DMS153 treated with DMSO at 0.1 percent for 48 hours (cell line): ENCODE results near the gene PPM1H.
"Not testable (repeated sequence)": the region's sequence is repeated elsewhere in the genome, so short reads cannot be mapped to it uniquely, and the experiment has no call there.

Experiments
- DNase-seq: peaks from one replicate; lab custom pipeline; 2025; ENCODE audit not compliant: unreplicated experiment; lab: John Stamatoyannopoulos, UW

PPM1H gene

GRCh38 chr12:62693376-62694050 is 241.4 kb downstream of the PPM1H start:
- DNase-seq = no peak

- no peak for DNase-seq
Observed at GRCh38 chr12:62692884-62693283, 242.1 kb downstream of the PPM1H start.

- DNase-seq = no peak
Observed at GRCh38 chr12:62691309-62691708, 243.6 kb downstream of the PPM1H start.

GRCh38 chr12:62689042-62689839 is 245.7 kb downstream of the PPM1H start:
- DNase-seq = no peak

- no peak for DNase-seq
Observed at GRCh38 chr12:62686938-62687337, 248.0 kb downstream of the PPM1H start.

- no peak for DNase-seq
Observed at GRCh38 chr12:62684570-62685295, 250.2 kb downstream of the PPM1H start.

GRCh38 chr12:62683776-62684569 is 251.0 kb downstream of the PPM1H start:
- no peak for DNase-seq

GRCh38 chr12:62681306-62681705 is 253.6 kb downstream of the PPM1H start:
- no peak for DNase-seq

- DNase-seq = no peak
Observed at GRCh38 chr12:62679608-62680007, 255.3 kb downstream of the PPM1H start.

- DNase-seq = no peak
Observed at GRCh38 chr12:62677355-62677754, 257.6 kb downstream of the PPM1H start.

GRCh38 chr12:62676521-62677307 is 258.2 kb downstream of the PPM1H start:
- no peak for DNase-seq

- no peak for DNase-seq
Observed at GRCh38 chr12:62673028-62673815, 261.7 kb downstream of the PPM1H start.

- DNase-seq = no peak
Observed at GRCh38 chr12:62670986-62671720, 263.8 kb downstream of the PPM1H start.

- DNase-seq = no peak
Observed at GRCh38 chr12:62668782-62669181, 266.2 kb downstream of the PPM1H start.

- not testable (repeated sequence) for DNase-seq
Observed at GRCh38 chr12:62664951-62665350, 270.0 kb downstream of the PPM1H start.

GRCh38 chr12:62660756-62661155 is 274.2 kb downstream of the PPM1H start:
- DNase-seq = no peak

- no peak for DNase-seq
Observed at GRCh38 chr12:62659453-62660295, 275.3 kb downstream of the PPM1H start.

GRCh38 chr12:62658910-62659309 is 276.0 kb downstream of the PPM1H start:
- no peak for DNase-seq
